Activated naive CD4-positive, alpha-beta T cell treated with Interleukin-2 at 50 U/mL for 16 hours (primary cell): ENCODE results near the gene CEP120.

Experiments used
- DNase-seq: peaks from one replicate; pipeline ENCODE4 v3.0.0-alpha.2; 2020

Gene CEP120

GRCh38 chr5:123297866-123298265 lies 125.3 kb downstream of the CEP120 start:
- DNase-seq, result no peak

DNA sequence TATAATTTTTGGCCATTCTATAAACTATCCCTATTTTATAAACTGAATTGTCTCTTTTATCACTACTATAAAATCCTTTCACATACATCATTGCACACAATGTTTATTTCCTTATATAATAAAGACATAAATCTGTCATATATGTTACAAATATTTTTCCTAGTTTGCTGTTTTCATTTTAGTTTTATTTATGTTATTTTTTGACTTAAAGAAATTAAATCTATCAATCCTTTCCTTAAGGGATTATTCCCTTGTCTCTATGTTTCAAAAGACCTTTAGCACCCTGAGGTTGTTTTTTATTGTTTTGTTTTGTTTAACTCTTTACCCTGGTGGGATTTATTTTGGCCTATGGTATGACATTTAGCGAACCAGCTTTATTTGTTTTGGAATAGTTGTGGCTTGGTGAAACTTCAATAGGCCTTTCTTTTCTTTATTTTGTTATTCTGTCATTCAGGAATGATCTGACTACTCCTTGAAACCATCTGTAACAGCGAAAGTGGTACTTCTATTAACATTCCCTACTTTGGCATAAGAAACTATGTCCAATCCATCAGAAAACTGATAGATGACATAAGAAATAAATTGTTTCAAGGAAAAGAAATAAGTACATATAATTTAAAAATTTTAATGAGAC lies 125.9 kb downstream of the CEP120 start:
- no peak for DNase-seq
